Tibial nerve (tissue), 4 donors: ENCODE measurements around the gene TFIP11.

ENCODE experiments used
- CTCF ChIP-seq, 5 experiments: fragments of 200-600 bp in 3 of 5; fragments of 450-650 bp in 2 of 5; sonication (generic) in 3 of 5; IDR thresholded peaks; one replicate each; pipeline ENCODE4 v1.5.1; 2016 to 2019; ENCODE audit warnings: antibody characterized with exemption in 5 of 5, mild to moderate bottlenecking in 3 of 5, moderate library complexity in 2 of 5
- EP300 ChIP-seq, 2 donors: sonication (generic); formaldehyde crosslinking; IDR thresholded peaks; one replicate each; pipeline ENCODE4 v1.6.1; 2017; ENCODE audit warnings: antibody characterized with exemption in 2 of 2, mild to moderate bottlenecking in 1 of 2
- POLR2A ChIP-seq, 2 donors: fragments of 450-650 bp; IDR thresholded peaks; one replicate each; pipeline ENCODE4 v1.6.1; 2017; ENCODE audit warnings: antibody characterized with exemption in 2 of 2, mild to moderate bottlenecking in 2 of 2, moderate library complexity in 2 of 2

DNA sequence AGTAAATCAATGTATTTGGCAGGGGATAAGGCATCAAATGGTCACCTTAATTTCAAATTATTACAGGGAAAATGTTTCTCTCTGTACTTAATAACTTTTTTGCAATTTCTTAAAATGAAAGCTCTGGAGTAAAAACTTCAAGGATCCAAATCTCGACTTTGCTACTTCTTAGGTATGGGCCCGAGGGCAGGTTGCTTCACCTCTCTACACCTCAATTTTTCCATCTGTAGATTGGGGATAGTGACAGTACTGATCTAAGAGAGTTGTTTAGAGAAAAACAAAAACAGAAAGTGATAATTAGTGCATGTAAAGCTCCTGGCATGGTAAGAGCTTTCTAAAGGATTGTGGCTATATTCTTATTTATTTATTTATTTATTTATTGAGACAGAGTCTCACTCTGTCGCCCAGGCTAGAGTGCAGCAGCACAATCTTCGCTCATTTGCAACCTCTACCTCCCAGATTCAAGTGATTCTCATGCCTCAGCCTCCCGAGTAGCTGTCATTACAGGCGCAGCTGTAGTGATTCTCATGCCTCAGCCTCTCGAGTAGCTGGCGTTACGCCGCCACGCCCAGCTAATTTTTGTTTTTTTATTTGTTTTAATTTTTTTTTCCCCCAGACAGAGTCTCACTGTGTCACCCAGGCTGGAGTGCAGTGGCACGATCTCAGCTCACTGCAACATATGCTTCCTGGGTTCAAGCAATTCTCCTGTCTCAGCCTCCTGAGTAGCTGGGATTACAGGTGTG is 2.3 kb upstream of the TFIP11 start:
- TF ChIP-seq CTCF (IDR thresholded peaks at IDR 0.05) (no peak), POLR2A (IDR thresholded peaks at IDR 0.05) (no peak), EP300 (IDR thresholded peaks at IDR 0.05) (no peak)
